ENCODE data around the gene EFNA3. TPM values are rescaled to one million over a fixed set of nuclear protein-coding genes. Genes with fewer than 3 reads are reported as not detected.
A peak's percentile ranks its signal among the peaks of the same experiment; 100 is the strongest.

Gene EFNA3
- total RNA-seq, 1 experiment from 2014 or later: 15.7 TPM

- H2AFZ ChIP-seq (ENCODE audit: low read length): no peak overlapping the region
- no peaks in the 10 kb centered on the region for H3K9me3 ChIP-seq (ENCODE audit: low read length)
- no peaks in the 10 kb centered on the region for H3K27me3 ChIP-seq (ENCODE audit: low read length)
- no peaks in the 10 kb centered on the region for H4K20me1 ChIP-seq (ENCODE audit: insufficient read depth, low read depth, low read length)
- peak overlapping the region; percentile 32; the same call in 1 of the 2 replicates for H3K9ac ChIP-seq (ENCODE audit: low read length)
- no peak overlapping the region for H3K27ac ChIP-seq (ENCODE audit: low read length)
- H3K79me2 ChIP-seq (ENCODE audit: low read length): no peaks in the 10 kb centered on the region
- peak overlapping the region; percentile 62 for H3K4me2 ChIP-seq (ENCODE audit: low read depth, low read length, poor library complexity, severe bottlenecking)
- no peaks in the 10 kb centered on the region for H3K9me2 ChIP-seq (replicated peaks; ENCODE audit: insufficient read depth, low read length)
- no peak overlapping the region for H3K4me3 ChIP-seq (ENCODE audit: low read length)
- DNase-seq: no peak
- H3K4me1 ChIP-seq (ENCODE audit: low read length): peaks cover 21% of the 10 kb centered on the region
- no peaks in the 10 kb centered on the region for H3K36me3 ChIP-seq (ENCODE audit: insufficient read depth, low read length)
Measured at GRCh38 chr1:155128755-155129473, 50.3 kb downstream of the EFNA3 start.

- H3K27me3 ChIP-seq (ENCODE audit: low read length): no peaks in the 10 kb centered on the region
- H2AFZ ChIP-seq (ENCODE audit: low read length): no peak overlapping the region
- H3K79me2 ChIP-seq (ENCODE audit: low read length): no peaks in the 10 kb centered on the region
- no peaks in the 10 kb centered on the region for H3K9me3 ChIP-seq (ENCODE audit: low read length)
- H3K9me2 ChIP-seq (replicated peaks; ENCODE audit: insufficient read depth, low read length): no peaks in the 10 kb centered on the region
- H4K20me1 ChIP-seq (ENCODE audit: insufficient read depth, low read depth, low read length): no peaks in the 10 kb centered on the region
- no peak overlapping the region for H3K27ac ChIP-seq (ENCODE audit: low read length)
- H3K4me3 ChIP-seq (ENCODE audit: low read length): no peak overlapping the region
- H3K4me1 ChIP-seq (ENCODE audit: low read length): peaks cover 29% of the 10 kb centered on the region
- H3K36me3 ChIP-seq (ENCODE audit: insufficient read depth, low read length): no peaks in the 10 kb centered on the region
- H3K9ac ChIP-seq (ENCODE audit: low read length): no peak overlapping the region
- DNase-seq: no peak
- no peak overlapping the region for H3K4me2 ChIP-seq (ENCODE audit: low read depth, low read length, poor library complexity, severe bottlenecking)
Measured at GRCh38 chr1:155130272-155131006, 51.8 kb downstream of the EFNA3 start.

DNA sequence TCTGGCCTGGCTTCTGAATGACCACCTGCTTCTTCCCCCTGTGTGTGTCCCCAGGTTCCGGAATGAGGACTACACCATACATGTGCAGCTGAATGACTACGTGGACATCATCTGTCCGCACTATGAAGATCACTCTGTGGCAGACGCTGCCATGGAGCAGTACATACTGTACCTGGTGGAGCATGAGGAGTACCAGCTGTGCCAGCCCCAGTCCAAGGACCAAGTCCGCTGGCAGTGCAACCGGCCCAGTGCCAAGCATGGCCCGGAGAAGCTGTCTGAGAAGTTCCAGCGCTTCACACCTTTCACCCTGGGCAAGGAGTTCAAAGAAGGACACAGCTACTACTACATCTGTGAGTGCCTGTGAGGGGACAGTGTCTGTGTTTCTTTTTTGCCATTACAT lies 52.6 kb downstream of the EFNA3 start:
- Histone ChIP-seq H3K4me2 (ENCODE audit: low read depth, low read length, poor library complexity, severe bottlenecking) (no peak overlapping the region), H3K9me2 (replicated peaks; ENCODE audit: insufficient read depth, low read length) (no peaks in the 10 kb centered on the region), H2AFZ (ENCODE audit: low read length) (no peak overlapping the region), H3K4me1 (ENCODE audit: low read length) (peaks cover 29% of the 10 kb centered on the region), H3K27ac (ENCODE audit: low read length) (no peak overlapping the region), H3K9me3 (ENCODE audit: low read length) (no peaks in the 10 kb centered on the region), H3K4me3 (ENCODE audit: low read length) (no peak overlapping the region), H3K79me2 (ENCODE audit: low read length) (no peaks in the 10 kb centered on the region), H4K20me1 (ENCODE audit: insufficient read depth, low read depth, low read length) (no peaks in the 10 kb centered on the region), H3K36me3 (ENCODE audit: insufficient read depth, low read length) (no peaks in the 10 kb centered on the region), H3K9ac (ENCODE audit: low read length) (no peak overlapping the region), H3K27me3 (ENCODE audit: low read length) (no peaks in the 10 kb centered on the region)
- DNase-seq: no peak

- peaks cover 1% of the 10 kb centered on the region for H3K79me2 ChIP-seq (ENCODE audit: low read length)
Measured at GRCh38 chr1:155131856-155132255, 53.2 kb downstream of the EFNA3 start.

DNA sequence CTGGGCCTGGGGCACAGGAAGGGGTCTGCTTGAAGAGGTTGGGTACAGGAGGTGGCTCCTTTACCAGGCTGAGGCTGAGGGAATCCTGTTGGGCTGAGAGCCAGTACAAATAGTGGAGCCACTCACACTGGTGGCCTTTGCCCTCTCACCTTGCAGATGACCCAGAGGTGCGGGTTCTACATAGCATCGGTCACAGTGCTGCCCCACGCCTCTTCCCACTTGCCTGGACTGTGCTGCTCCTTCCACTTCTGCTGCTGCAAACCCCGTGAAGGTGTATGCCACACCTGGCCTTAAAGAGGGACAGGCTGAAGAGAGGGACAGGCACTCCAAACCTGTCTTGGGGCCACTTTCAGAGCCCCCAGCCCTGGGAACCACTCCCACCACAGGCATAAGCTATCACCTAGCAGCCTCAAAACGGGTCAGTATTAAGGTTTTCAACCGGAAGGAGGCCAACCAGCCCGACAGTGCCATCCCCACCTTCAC lies 55.2 kb downstream of the EFNA3 start:
- Histone ChIP-seq H4K20me1 (ENCODE audit: insufficient read depth, low read depth, low read length) (no peaks in the 10 kb centered on the region), H3K4me1 (ENCODE audit: low read length) (peaks cover 27% of the 10 kb centered on the region), H3K9ac (ENCODE audit: low read length) (0 out of 2 replicates have a peak overlapping the region, but pooled peaks have one; percentile 84), H2AFZ (ENCODE audit: low read length) (no peak overlapping the region), H3K4me3 (ENCODE audit: low read length) (no peak overlapping the region), H3K9me2 (replicated peaks; ENCODE audit: insufficient read depth, low read length) (no peaks in the 10 kb centered on the region), H3K79me2 (ENCODE audit: low read length) (peaks cover 19% of the 10 kb centered on the region), H3K9me3 (ENCODE audit: low read length) (no peaks in the 10 kb centered on the region), H3K4me2 (ENCODE audit: low read depth, low read length, poor library complexity, severe bottlenecking) (no peak overlapping the region), H3K27ac (ENCODE audit: low read length) (no peak overlapping the region), H3K27me3 (ENCODE audit: low read length) (no peaks in the 10 kb centered on the region), H3K36me3 (ENCODE audit: insufficient read depth, low read length) (peaks cover 4% of the 10 kb centered on the region; the same call in 1 of the 2 replicates)
- no peak for DNase-seq

More at GRCh38 chr1:155131856-155132255, 53.2 kb downstream of the EFNA3 start:
- Histone ChIP-seq H3K9me3 (ENCODE audit: low read length) (no peaks in the 10 kb centered on the region), H2AFZ (ENCODE audit: low read length) (no peak overlapping the region), H3K36me3 (ENCODE audit: insufficient read depth, low read length) (no peaks in the 10 kb centered on the region), H3K27ac (ENCODE audit: low read length) (no peak overlapping the region), H3K4me2 (ENCODE audit: low read depth, low read length, poor library complexity, severe bottlenecking) (no peak overlapping the region), H4K20me1 (ENCODE audit: insufficient read depth, low read depth, low read length) (no peaks in the 10 kb centered on the region), H3K9ac (ENCODE audit: low read length) (no peak overlapping the region), H3K27me3 (ENCODE audit: low read length) (no peaks in the 10 kb centered on the region), H3K4me1 (ENCODE audit: low read length) (peaks cover 28% of the 10 kb centered on the region), H3K4me3 (ENCODE audit: low read length) (no peak overlapping the region), H3K9me2 (replicated peaks; ENCODE audit: insufficient read depth, low read length) (no peaks in the 10 kb centered on the region)
- no peak for DNase-seq

DNA sequence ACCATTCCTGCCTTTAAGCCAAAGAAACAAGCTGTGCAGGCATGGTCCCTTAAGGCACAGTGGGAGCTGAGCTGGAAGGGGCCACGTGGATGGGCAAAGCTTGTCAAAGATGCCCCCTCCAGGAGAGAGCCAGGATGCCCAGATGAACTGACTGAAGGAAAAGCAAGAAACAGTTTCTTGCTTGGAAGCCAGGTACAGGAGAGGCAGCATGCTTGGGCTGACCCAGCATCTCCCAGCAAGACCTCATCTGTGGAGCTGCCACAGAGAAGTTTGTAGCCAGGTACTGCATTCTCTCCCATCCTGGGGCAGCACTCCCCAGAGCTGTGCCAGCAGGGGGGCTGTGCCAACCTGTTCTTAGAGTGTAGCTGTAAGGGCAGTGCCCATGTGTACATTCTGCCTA lies 55.7 kb downstream of the EFNA3 start:
- H2AFZ ChIP-seq (ENCODE audit: low read length): no peak overlapping the region
- peak overlapping the region; percentile 84 for H3K9ac ChIP-seq (ENCODE audit: low read length)
- H3K36me3 ChIP-seq (ENCODE audit: insufficient read depth, low read length): peaks cover 4% of the 10 kb centered on the region; the same call in 1 of the 2 replicates
- peak overlapping the region; percentile 77 for H3K4me2 ChIP-seq (ENCODE audit: low read depth, low read length, poor library complexity, severe bottlenecking)
- no peaks in the 10 kb centered on the region for H3K9me3 ChIP-seq (ENCODE audit: low read length)
- H3K27ac ChIP-seq (ENCODE audit: low read length): no peak overlapping the region
- H3K79me2 ChIP-seq (ENCODE audit: low read length): peaks cover 20% of the 10 kb centered on the region
- no peaks in the 10 kb centered on the region for H4K20me1 ChIP-seq (ENCODE audit: insufficient read depth, low read depth, low read length)
- H3K4me3 ChIP-seq (ENCODE audit: low read length): peak overlapping the region; percentile 73; the same call in 1 of the 2 replicates
- H3K4me1 ChIP-seq (ENCODE audit: low read length): peaks cover 30% of the 10 kb centered on the region
- DNase-seq: no peak
- H3K9me2 ChIP-seq (replicated peaks; ENCODE audit: insufficient read depth, low read length): no peaks in the 10 kb centered on the region
- no peaks in the 10 kb centered on the region for H3K27me3 ChIP-seq (ENCODE audit: low read length)

GRCh38 chr1:155134880-155135414 lies 56.3 kb downstream of the EFNA3 start:
- no peaks in the 10 kb centered on the region for H3K9me2 ChIP-seq (replicated peaks; ENCODE audit: insufficient read depth, low read length)
- H3K79me2 ChIP-seq (ENCODE audit: low read length): peaks cover 26% of the 10 kb centered on the region
- H3K4me3 ChIP-seq (ENCODE audit: low read length): peak overlapping the region; percentile 73
- peak; percentile 66 for DNase-seq
- H3K36me3 ChIP-seq (ENCODE audit: insufficient read depth, low read length): peaks cover 4% of the 10 kb centered on the region; the same call in 1 of the 2 replicates
- H3K4me1 ChIP-seq (ENCODE audit: low read length): peaks cover 36% of the 10 kb centered on the region
- peak overlapping the region; percentile 10; the same call in 1 of the 2 replicates for H3K27ac ChIP-seq (ENCODE audit: low read length)
- H3K4me2 ChIP-seq (ENCODE audit: low read depth, low read length, poor library complexity, severe bottlenecking): peak overlapping the region; percentile 77
- H2AFZ ChIP-seq (ENCODE audit: low read length): 0 out of 2 replicates have a peak overlapping the region, but pooled peaks have one; percentile 33
- no peaks in the 10 kb centered on the region for H3K9me3 ChIP-seq (ENCODE audit: low read length)
- no peaks in the 10 kb centered on the region for H4K20me1 ChIP-seq (ENCODE audit: insufficient read depth, low read depth, low read length)
- no peaks in the 10 kb centered on the region for H3K27me3 ChIP-seq (ENCODE audit: low read length)
- peak overlapping the region; percentile 84 for H3K9ac ChIP-seq (ENCODE audit: low read length)

All from Karpas-422 (cell line).